HG02798 (cell line): ENCODE results near the gene RBM4B.
"Not testable (repeated sequence)": the region's sequence is repeated elsewhere in the genome, so short reads cannot be mapped to it uniquely, and the experiment has no call there.

Experiments used
- ATAC-seq: cut with Tn5 transposase; IDR thresholded peaks from one replicate; pipeline ENCODE4 v1.9.1; 2021; ENCODE audit warnings: mild to moderate bottlenecking; ENCODE audit not compliant: unreplicated experiment, poor library complexity

RBM4B gene

GRCh38 chr11:66677599-66678375 is at the start of gene RBM4B:
Gene RBM4B, minus strand, starts transcription at chr11:66677887. Its CDS starts 808 bp downstream, at chr11:66677079.
- ATAC-seq: peak; percentile 94

- no peak for ATAC-seq
Measured at GRCh38 chr11:66725647-66726046, 48.0 kb upstream of the RBM4B start.

- no peak for ATAC-seq
Measured at GRCh38 chr11:66725114-66725513, 47.4 kb upstream of the RBM4B start.

GRCh38 chr11:66724167-66724566 is 46.5 kb upstream of the RBM4B start:
- not testable (repeated sequence) for ATAC-seq

GRCh38 chr11:66723693-66724092 is 46.0 kb upstream of the RBM4B start:
- ATAC-seq: no peak

GRCh38 chr11:66722745-66723651 is 45.3 kb upstream of the RBM4B start:
- ATAC-seq: no peak

GRCh38 chr11:66721939-66722338 is 44.3 kb upstream of the RBM4B start:
- ATAC-seq: no peak

- ATAC-seq: no peak
Measured at GRCh38 chr11:66720899-66721470, 43.3 kb upstream of the RBM4B start.

- ATAC-seq: no peak
Measured at GRCh38 chr11:66720223-66720898, 42.7 kb upstream of the RBM4B start.

GRCh38 chr11:66719111-66719872 is 41.6 kb upstream of the RBM4B start:
- no peak for ATAC-seq

- no peak for ATAC-seq
Measured at GRCh38 chr11:66718320-66718971, 40.8 kb upstream of the RBM4B start.

- ATAC-seq: no peak
Measured at GRCh38 chr11:66717925-66718319, 40.2 kb upstream of the RBM4B start.

- ATAC-seq: no peak
Measured at GRCh38 chr11:66716996-66717395, 39.3 kb upstream of the RBM4B start.

- ATAC-seq: no peak
Measured at GRCh38 chr11:66715346-66716085, 37.8 kb upstream of the RBM4B start.

- ATAC-seq: no peak
Measured at GRCh38 chr11:66713746-66714480, 36.2 kb upstream of the RBM4B start.

GRCh38 chr11:66710384-66710930 is 32.8 kb upstream of the RBM4B start:
- ATAC-seq: no peak

- no peak for ATAC-seq
Measured at GRCh38 chr11:66708701-66709100, 31.0 kb upstream of the RBM4B start.

GRCh38 chr11:66708094-66708493 is 30.4 kb upstream of the RBM4B start:
- ATAC-seq: no peak
